Activated T-helper 1 cell treated with anti-CD3 and anti-CD28 coated beads, Interleukin-12 subunit alpha, Interleukin-12 subunit beta, Interleukin-2, Interleukin-4 antibody, amounts not matched to agents 30 ng/mL and 10 ng/mL and 1 ng/mL, durations not matched to agents 14 hours and 24 hours and 36 hours (primary cell): ENCODE data around the gene TRIM31. TPM values are rescaled to one million over a fixed set of nuclear protein-coding genes. Genes with fewer than 3 reads are reported as not detected.
"Not testable (repeated sequence)": the region's sequence is repeated elsewhere in the genome, so short reads cannot be mapped to it uniquely, and the experiment has no call there.

ENCODE experiments used
- DNase-seq: peaks from one replicate; pipeline ENCODE4 v3.0.0; 2021; ENCODE audit warnings: low spot score
- H3K27ac Mint-ChIP-seq: one replicate; pipeline ENCODE4 v1.8.0; 2021; ENCODE audit warnings: mild to moderate bottlenecking, mixed read lengths
- H3K27me3 Mint-ChIP-seq: one replicate; pipeline ENCODE4 v1.8.0; 2022; ENCODE audit warnings: mild to moderate bottlenecking, moderate library complexity, mixed read lengths; ENCODE audit not compliant: insufficient read depth
- H3K36me3 Mint-ChIP-seq: one replicate; pipeline ENCODE4 v1.8.0; 2021; ENCODE audit warnings: low read depth, mixed read lengths
- H3K4me1 Mint-ChIP-seq: one replicate; pipeline ENCODE4 v1.8.0; 2021; ENCODE audit warnings: low read depth, mixed read lengths
- H3K4me3 Mint-ChIP-seq: one replicate; pipeline ENCODE4 v1.8.0; 2021; ENCODE audit warnings: mild to moderate bottlenecking, moderate library complexity, mixed read lengths
- H3K9me3 Mint-ChIP-seq: one replicate; pipeline ENCODE4 v1.8.0; 2021; ENCODE audit warnings: mixed read lengths
- intact Hi-C: fragments of 100-400 bp; cut with micrococcal nuclease; formaldehyde crosslinking; loops from one replicate; pipeline ENCODE4 v1.15.1; 2024
- total RNA-seq: library from RNA; stranded (reverse); gene quantifications from 2 replicates; pipeline ENCODE4 v1.2.3, GENCODE V29; 2022

TRIM31 gene
- total RNA-seq, 1 donor from 2014 or later: not detected

DNA sequence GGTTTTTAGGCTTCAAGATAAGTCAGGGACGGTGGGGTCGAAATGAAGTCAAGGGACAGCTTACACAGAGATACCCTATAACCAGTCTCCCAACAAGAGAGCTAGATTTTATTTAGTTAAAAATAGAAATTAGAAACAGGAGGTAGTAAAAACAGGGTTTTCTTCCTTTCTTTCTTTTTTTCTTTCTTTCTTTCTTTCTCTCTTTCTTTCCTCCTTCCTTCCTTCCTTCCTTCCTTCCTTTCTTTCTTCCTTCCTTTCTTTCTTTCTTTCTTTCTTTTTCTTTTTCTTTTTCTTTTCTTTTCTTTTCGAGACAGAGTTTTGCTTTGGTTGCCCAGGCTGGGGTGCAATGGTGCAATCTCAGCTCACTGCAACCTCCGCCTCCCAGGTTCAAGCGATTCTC lies 5.8 kb upstream of the TRIM31 start:
- DNase-seq, intact Hi-C loops, H3K4me1 Mint-ChIP-seq, H3K4me3 Mint-ChIP-seq, H3K27ac Mint-ChIP-seq, H3K36me3 Mint-ChIP-seq, H3K9me3 Mint-ChIP-seq: not testable (repeated sequence)
- peaks cover 52% of the 10 kb centered on the region for H3K27me3 Mint-ChIP-seq

DNA sequence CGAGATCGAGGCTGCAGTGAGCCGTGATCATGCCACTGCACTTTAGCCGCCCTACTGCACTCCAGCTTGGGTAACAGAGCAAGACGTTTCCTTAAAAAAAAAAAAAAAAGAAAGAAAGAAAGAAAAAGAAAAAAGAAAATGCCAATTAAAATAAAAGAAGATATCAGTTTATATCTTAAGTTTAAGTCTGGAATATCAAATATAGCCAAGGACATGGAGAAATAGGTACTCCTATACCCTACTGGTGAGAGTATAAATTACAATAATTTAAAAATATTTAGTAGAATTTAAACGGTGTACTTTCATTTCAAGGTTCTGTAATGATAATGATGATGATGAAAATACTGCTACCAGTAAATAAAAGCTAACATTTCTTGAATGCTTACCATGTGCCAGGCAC lies 3.8 kb upstream of the TRIM31 start:
- Mint-ChIP-seq H3K27me3 (peaks cover 56% of the 10 kb centered on the region), H3K36me3 (no peaks in the 10 kb centered on the region), H3K4me3 (no peak overlapping the region), H3K9me3 (no peaks in the 10 kb centered on the region), H3K27ac (no peak overlapping the region), H3K4me1 (peaks cover 15% of the 10 kb centered on the region)
- DNase-seq: no peak
- intact Hi-C loops: no loop called here

DNA sequence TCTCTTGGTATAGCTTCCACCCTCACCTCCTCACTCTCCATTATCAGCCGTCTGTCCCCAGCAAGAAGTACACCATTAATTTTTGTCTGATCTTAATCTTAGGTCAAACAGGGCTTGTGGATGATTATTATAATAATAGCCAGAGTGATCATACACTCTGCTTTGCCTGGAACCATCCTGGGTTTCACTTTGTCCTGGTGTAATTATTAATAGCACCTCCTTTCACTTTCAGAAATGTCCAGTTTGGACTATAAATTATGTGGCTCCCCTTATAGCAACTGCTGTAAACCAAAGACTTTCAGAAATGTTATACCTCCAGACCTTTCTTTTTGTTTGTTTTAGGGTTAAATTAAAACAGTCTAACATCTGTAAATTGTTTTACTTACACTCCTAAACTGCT lies 951 bp upstream of the TRIM31 start:
- Mint-ChIP-seq H3K4me3 (no peak overlapping the region), H3K36me3 (no peaks in the 10 kb centered on the region), H3K4me1 (peaks cover 15% of the 10 kb centered on the region), H3K9me3 (no peaks in the 10 kb centered on the region), H3K27me3 (peaks cover 51% of the 10 kb centered on the region), H3K27ac (no peak overlapping the region)
- no peak for DNase-seq
- intact Hi-C loops: no loop called here

DNA sequence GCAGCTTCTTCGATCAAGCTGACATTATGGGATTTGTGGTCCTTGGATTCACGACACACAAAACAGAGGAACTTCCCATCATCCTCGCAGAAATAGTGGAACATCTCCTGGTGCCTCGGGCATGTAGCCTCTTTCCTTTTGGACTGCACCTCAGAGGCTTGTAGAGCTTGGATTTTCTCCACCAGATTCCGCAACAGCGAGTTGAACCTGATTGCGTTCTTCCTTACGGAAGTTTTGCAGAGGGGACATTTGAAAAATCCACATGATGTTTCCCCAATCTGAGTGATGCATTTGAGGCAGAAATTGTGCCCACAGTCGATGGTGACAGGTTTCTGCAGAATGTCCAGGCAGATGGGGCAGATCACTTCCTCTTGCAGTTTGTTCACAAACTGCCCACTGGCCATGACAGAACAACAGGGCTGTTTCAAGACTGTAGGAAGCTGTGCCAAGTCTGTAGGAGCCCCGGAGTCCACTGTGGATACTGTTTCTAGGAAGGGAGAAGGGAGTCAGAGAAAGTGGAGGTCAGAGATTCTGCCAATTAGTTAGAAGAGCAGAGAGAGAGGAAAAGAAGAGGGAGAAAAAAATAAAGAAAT lies 392 bp downstream of the TRIM31 start:
- no peak overlapping the region for H3K4me3 Mint-ChIP-seq
- H3K27ac Mint-ChIP-seq: no peak overlapping the region
- H3K27me3 Mint-ChIP-seq: peaks cover 55% of the 10 kb centered on the region
- H3K4me1 Mint-ChIP-seq: peaks cover 15% of the 10 kb centered on the region
- no peaks in the 10 kb centered on the region for H3K36me3 Mint-ChIP-seq
- H3K9me3 Mint-ChIP-seq: no peaks in the 10 kb centered on the region
- intact Hi-C loops: no loop called here
- DNase-seq: no peak

DNA sequence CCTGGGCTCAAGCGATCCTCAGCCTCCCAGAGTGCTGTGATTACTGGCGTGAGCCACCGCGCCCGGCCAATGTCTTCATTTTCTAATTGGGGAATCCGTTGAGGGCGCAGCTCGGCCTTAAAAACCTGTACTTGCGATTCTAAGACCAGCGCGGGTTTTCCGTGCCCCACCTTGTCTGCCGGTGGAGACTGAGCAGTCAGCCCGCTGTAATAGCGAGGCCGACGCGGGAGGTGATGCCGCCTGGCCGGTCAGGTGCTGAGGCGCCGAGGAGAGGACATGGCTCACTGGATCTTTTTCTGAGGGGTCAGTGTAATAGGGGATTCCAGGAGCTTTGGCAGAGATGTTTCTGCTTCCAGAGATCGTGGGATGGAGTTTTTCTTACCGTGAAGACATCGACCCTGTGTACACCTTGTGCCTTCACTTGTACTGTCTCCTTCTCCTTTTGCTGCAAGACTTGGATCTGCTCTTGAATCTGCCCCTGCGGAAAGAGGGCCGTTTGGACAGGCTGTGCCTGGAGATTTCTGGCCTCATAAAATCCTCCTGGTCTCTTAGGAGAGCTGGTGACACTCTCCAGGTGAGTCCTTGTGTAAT lies 1.5 kb downstream of the TRIM31 start:
- Mint-ChIP-seq H3K9me3 (no peaks in the 10 kb centered on the region), H3K4me3 (no peak overlapping the region), H3K27ac (no peak overlapping the region), H3K36me3 (no peaks in the 10 kb centered on the region), H3K4me1 (peaks cover 15% of the 10 kb centered on the region), H3K27me3 (peaks cover 56% of the 10 kb centered on the region)
- intact Hi-C loops: no loop called here
- no peak for DNase-seq

DNA sequence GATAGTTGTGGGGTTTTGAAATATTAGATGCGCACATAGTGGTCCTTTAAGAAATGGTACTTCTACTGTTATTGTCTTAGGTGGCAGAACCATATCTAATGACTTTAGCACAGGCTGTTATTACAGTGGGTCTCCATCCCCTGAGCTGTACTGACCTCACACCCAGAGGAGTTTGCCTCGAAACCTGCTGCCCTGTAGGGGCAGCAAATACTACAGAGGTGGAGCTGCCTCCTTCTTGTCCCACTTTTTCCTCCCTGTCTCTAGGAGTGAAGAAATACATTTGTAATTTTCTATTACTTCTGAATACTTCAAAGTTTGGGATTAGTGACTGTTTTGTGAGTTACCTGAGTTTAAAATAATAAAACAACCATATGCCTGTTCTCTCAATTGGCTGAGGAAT lies 8.2 kb downstream of the TRIM31 start:
- peaks cover 2% of the 10 kb centered on the region for H3K36me3 Mint-ChIP-seq
- no peak for DNase-seq
- peaks cover 44% of the 10 kb centered on the region for H3K27me3 Mint-ChIP-seq
- H3K9me3 Mint-ChIP-seq: no peaks in the 10 kb centered on the region
- peaks cover 33% of the 10 kb centered on the region for H3K4me1 Mint-ChIP-seq
- no peak overlapping the region for H3K27ac Mint-ChIP-seq
- intact Hi-C loops: loop anchor here (5.0 kb wide), 3 partner anchors 243 to 348 kb away; partner anchors contain the start of gene RPP21
- no peak overlapping the region for H3K4me3 Mint-ChIP-seq

DNA sequence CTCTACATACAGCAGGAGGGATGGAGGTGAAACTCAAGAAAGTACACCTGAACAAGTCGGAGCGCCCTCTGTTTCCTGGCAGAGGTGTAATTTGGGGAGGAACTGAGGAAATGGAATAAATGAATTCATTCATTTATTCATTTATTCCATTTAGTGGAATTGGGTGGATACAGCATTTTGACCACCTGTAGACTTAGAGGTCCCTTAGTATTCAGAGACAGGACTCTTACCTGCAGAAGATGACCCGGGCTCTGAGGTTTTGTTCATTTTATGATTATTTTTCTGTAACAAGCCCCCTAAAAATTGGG lies 9.1 kb downstream of the TRIM31 start:
- Mint-ChIP-seq H3K27me3 (peaks cover 52% of the 10 kb centered on the region), H3K4me3 (peak overlapping the region; percentile 82), H3K4me1 (peaks cover 38% of the 10 kb centered on the region), H3K27ac (no peak overlapping the region), H3K36me3 (peaks cover 3% of the 10 kb centered on the region), H3K9me3 (no peaks in the 10 kb centered on the region)
- intact Hi-C loops: loop anchor here (1.0 to 5.0 kb wide), 8 partner anchors 27 to 348 kb away; partner anchors contain the start of genes PPP1R11, RPP21 and TRIM26
- no peak for DNase-seq

DNA sequence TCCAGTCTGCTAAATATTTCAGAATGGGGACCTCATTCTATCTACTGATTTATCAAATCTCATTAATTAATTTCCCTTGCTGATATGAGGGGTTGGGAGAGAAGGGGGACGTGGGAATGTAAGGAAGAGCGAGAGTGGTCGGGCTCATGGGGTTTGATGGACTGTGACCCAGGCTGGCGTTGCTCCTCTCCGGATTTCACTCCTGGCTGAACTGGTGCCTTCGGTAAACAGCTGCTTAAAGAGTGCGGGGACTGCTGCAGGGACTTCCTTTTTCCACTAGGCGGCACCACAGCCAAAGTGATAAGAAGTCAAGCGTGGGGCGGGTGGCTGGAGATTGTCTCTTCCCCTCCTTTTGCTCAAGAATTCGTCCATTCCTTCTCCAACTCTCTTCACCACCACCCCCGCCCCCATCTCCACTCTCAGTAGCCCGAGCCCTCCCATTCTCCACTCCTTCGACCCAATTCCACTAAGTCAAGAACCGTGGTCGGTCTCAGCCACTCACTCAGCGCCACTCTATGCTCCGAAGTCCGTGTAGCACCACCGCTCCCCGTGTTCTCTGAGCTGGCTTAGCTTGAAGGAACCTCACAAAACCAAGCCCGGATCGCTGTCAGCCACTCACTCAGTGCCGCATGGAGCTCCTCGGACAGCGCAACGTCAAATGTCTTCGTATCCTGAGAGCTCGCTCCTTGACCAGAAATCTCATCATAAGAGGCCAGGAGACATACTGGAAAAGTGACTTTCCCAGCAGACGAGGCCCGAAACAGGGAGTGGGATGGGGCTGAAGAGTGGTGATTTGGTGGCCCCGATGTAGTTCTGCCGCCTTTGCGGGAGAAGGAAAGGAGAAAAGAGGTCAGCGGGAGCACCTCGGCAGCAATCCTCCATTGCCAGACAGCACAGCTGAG lies 9.7 kb downstream of the TRIM31 start:
- H3K36me3 Mint-ChIP-seq: peaks cover 3% of the 10 kb centered on the region
- intact Hi-C loops: loop anchor here (1.0 to 5.0 kb wide), 9 partner anchors 28 to 349 kb away; partner anchors contain the start of genes POLR1H, PPP1R11, RPP21 and TRIM26
- peak overlapping the region; percentile 82 for H3K4me3 Mint-ChIP-seq
- no peaks in the 10 kb centered on the region for H3K9me3 Mint-ChIP-seq
- H3K27ac Mint-ChIP-seq: peak overlapping the region; percentile 51
- peak; percentile 79 for DNase-seq
- peaks cover 55% of the 10 kb centered on the region for H3K27me3 Mint-ChIP-seq
- H3K4me1 Mint-ChIP-seq: peaks cover 43% of the 10 kb centered on the region

DNA sequence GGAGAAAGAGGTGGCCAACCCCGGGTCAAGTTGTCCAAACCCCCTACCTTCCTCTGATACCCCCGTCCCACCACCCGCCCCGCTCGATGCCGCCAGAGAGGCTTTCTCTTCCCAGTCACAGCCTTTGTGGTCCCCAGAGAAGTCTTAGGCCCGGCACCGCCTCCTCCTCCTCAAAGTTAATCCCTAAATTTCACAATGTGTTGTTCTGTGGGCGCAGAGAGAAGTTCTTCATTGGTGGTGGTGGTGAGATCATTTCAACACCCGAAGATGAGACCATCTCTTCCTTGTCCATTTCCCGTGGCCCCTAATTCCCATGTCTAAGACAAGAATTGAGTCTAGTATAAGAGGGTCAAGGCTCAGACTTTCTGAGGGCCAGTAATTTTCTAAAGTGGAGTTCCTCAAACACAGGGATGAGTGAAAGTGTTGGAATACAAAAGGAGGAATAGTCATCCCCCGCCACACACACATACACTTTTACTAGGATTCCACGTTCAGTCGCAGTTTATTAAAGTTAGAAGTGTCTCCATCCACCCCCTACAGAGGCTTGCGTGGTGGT lies 10.4 kb downstream of the TRIM31 start:
- peaks cover 3% of the 10 kb centered on the region for H3K36me3 Mint-ChIP-seq
- H3K4me1 Mint-ChIP-seq: peaks cover 50% of the 10 kb centered on the region
- DNase-seq: no peak

DNA sequence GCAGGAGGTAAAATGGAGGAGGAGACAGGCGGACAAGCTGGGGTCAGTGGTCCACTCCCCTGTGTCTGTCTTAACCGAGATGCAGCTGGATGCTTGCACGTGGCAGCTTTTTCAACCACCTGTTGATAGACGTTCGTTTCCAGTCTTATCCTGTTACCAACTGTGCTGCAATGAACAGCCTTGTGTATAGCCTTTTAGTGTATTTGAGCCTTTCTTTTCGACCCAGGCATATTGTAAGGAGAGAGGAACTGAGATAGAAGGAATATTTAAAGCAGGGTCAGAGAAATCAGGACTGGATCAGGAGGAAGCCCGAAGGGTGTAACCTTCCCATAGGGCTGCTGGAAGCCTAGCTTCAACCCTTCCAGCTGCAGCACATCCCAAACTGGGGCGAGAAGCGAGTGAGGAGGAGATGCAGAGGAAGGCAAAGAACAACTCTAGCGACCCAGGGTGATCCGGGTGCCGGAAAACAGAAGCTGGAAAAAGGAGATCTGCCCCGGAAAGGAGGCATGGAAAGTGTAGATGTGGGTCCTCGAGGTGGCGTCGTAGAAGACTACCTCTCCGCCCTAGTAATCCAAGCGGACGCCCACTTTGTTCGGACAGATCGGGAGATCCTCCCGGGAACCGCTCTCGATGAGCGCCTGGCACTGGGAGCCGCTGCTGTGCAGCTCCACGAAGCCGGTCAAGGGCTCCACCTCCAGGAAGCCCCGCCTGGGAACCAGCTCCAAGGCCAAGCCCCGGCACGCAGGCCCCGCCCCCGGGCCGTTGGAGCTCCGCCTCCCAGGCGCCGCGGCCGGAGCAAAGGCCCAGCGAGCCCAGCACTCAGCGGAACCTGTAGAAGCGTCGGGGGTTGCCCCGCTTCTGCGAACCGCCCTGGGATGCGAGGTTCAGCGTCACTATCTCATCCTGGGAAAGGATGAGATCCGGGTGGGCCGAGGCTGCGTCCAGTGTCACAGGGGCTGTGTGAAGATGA lies 11.2 kb downstream of the TRIM31 start:
- peaks cover 55% of the 10 kb centered on the region for H3K4me1 Mint-ChIP-seq
- intact Hi-C loops: loop anchor here (1.0 to 5.0 kb wide), 5 partner anchors 40 to 351 kb away; partner anchors contain the start of genes POLR1H, RPP21 and TRIM26
- H3K36me3 Mint-ChIP-seq: peaks cover 3% of the 10 kb centered on the region
- peak; percentile 70 for DNase-seq
- H3K27ac Mint-ChIP-seq: peak overlapping the region; percentile 4
- peaks cover 61% of the 10 kb centered on the region for H3K27me3 Mint-ChIP-seq
- peak overlapping the region; percentile 76 for H3K4me3 Mint-ChIP-seq
- H3K9me3 Mint-ChIP-seq: no peaks in the 10 kb centered on the region

More for the DNA sequence above, 10.4 kb downstream of the TRIM31 start:
- Mint-ChIP-seq H3K9me3 (no peaks in the 10 kb centered on the region), H3K27me3 (peaks cover 56% of the 10 kb centered on the region), H3K4me3 (peak overlapping the region; percentile 82), H3K27ac (no peak overlapping the region)
- intact Hi-C loops: loop anchor here (1.0 to 5.0 kb wide), 5 partner anchors 41 to 350 kb away; partner anchors contain the start of genes POLR1H, RPP21 and TRIM26

DNA sequence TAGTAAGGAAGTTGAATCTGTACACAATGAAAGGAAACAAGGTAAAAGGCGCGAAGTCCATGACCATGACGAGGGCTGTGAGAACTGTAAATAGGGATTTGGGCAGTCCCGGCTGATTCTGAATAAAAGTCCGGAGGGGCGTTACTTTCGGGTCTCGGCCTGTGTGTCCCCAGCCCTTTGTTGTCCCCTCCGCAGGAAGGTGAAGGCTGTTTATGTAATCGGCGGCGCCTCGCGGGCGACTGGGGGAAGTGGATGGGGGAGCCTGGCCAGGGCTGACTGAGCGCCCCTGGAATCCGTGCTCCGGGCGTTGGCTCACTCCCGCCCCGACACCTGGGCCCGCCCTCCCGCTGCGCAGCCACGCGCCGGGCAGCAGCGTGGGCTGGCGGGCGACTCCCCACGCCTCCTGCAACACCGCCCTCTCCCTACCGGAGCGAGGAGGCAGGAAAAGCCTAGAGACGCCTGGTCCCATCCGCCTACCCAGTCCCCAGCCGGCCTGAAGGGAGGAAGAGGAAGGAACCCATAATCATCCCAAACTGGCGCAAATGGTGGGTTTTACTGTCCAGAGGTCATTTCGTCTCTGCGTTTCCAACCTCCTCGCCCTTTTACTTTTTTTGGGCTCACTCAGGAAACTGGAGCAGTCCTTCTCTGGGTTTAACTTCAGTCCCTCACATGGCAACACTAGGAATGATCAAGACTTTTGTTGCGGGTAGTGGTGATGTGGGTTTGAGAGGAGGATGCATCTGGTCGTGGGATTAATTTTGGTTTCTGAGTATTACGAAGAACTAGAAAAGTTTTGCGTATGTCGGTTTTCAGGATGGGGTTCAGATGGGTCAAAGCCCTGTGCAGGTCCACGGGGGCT lies 12.1 kb downstream of the TRIM31 start:
- no peak overlapping the region for H3K27ac Mint-ChIP-seq
- intact Hi-C loops: loop anchor here (5.0 kb wide), 3 partner anchors 246 to 351 kb away; partner anchors contain the start of gene RPP21
- peak overlapping the region; percentile 76 for H3K4me3 Mint-ChIP-seq
- peaks cover 3% of the 10 kb centered on the region for H3K36me3 Mint-ChIP-seq
- no peaks in the 10 kb centered on the region for H3K9me3 Mint-ChIP-seq
- no peak for DNase-seq
- peaks cover 61% of the 10 kb centered on the region for H3K27me3 Mint-ChIP-seq
- peaks cover 55% of the 10 kb centered on the region for H3K4me1 Mint-ChIP-seq
